Adrenal gland (tissue), 5 donors: Measurements from ENCODE around the gene SLIT3.

Source experiments
- CTCF ChIP-seq, 6 experiments: fragments of 450-650 bp in 4 of 6; fragments of 200-600 bp in 2 of 6; sonication (generic) in 1 of 6; IDR thresholded peaks; 1 replicate in 5 of 6; 2 replicates in 1 of 6; pipeline versions ENCODE4 v1.5.1 to v1.8.0; 2016 to 2021; ENCODE audit warnings: antibody characterized with exemption in 6 of 6, mild to moderate bottlenecking in 2 of 6, moderate library complexity in 1 of 6
- POLR2A ChIP-seq, 2 donors: fragments of 450-650 bp; IDR thresholded peaks; one replicate each; pipeline ENCODE4 v1.6.1; 2017; ENCODE audit warnings: antibody characterized with exemption in 2 of 2, mild to moderate bottlenecking in 2 of 2, moderate library complexity in 1 of 2
- donor health status: DM: no; HTN: no; CAD: no.

- TF ChIP-seq POLR2A (IDR thresholded peaks at IDR 0.05) (no peak), CTCF (IDR thresholded peaks at IDR 0.05) (no peak)
Measured at GRCh38 chr5:169226895-169227294, 74.0 kb downstream of the SLIT3 start.
